DOHH2 (cell line): ENCODE measurements around the gene NCKAP5.

Experiments used
- CTCF ChIP-seq: fragments of 200-600 bp; sonication (generic); IDR thresholded peaks from one replicate; pipeline ENCODE4 v1.5.1; 2014; ENCODE audit warnings: antibody characterized with exemption, mild to moderate bottlenecking, low read depth, low read length; ENCODE audit not compliant: poor library complexity, severe bottlenecking
- EZH2phosphoT487 ChIP-seq: fragments of 200-600 bp; sonication (generic); IDR thresholded peaks from 2 replicates; pipeline ENCODE4 v1.6.1; 2017; ENCODE audit warnings: borderline replicate concordance, mild to moderate bottlenecking, antibody characterized with exemption, low read length, moderate library complexity, mixed read lengths

GRCh38 chr2:133461484-133461883 lies 106.8 kb downstream of the NCKAP5 start:
- TF ChIP-seq CTCF (no peak), EZH2phosphoT487 (no peak)
